K562 (cell line): Measurements from ENCODE around the gene GDAP1L1. TPM values are rescaled to one million over a fixed set of nuclear protein-coding genes. Genes with fewer than 3 reads are reported as not detected.

Source experiments
- ATAC-seq: fragments of 200-7000 bp; cut with Tn5 transposase; 3 replicates; pipeline ENCODE4 v1.9.1; 2020; ENCODE audit warnings: moderate library complexity
- BruUV-seq: library from RNA; stranded (reverse); fragments of 400-500 nt; replicated peaks from 2 replicates; lab custom pipeline; 2021; lab: Mats Ljungman, UMichigan
- CTCF ChIA-PET: fragments of 300-600 bp; formaldehyde crosslinking; extraction: SDS; loops from one replicate; lab custom pipeline; 2021; ENCODE audit warnings: low intra/inter-chr PET ratio; lab: Yijun Ruan, JAX
- POLR2A ChIA-PET: fragments of 300-600, 350-650 bp; sonication (Branson Sonifier 250); formaldehyde crosslinking; extraction: SDS; loops from one replicate; lab custom pipeline; 2021; ENCODE audit warnings: antibody characterized with exemption, inconsistent platforms; lab: Yijun Ruan, JAX
- DNase-seq, 4 experiments: peaks; one replicate each; pipeline versions ENCODE4 v3.0.0 to v3.0.0-alpha.2; 2011 to 2018; ENCODE audit warnings: low spot score in 3 of 4, mixed read lengths in 3 of 4; ENCODE audit errors: extremely low read depth in 1 of 4
- FAIRE-seq: peaks from 2 replicates; lab custom pipeline; 2011; peaks lifted over from hg19 to GRCh38; lab: Jason Lieb, UNC
- H2AFZ ChIP-seq: 2 replicates; pipeline ENCODE4 v1.6.0; 2011; ENCODE audit warnings: low read depth, low read length, control low read depth, inconsistent platforms
- H3K27ac ChIP-seq: fragments of 200-600 bp; 3 replicates; pipeline ENCODE4 v1.8.0; 2011; ENCODE audit warnings: low read depth, mild to moderate bottlenecking, control low read depth, inconsistent platforms, low read length, moderate library complexity, mixed read lengths; ENCODE audit errors: extremely low read depth
- H3K27me3 ChIP-seq, 2 experiments: fragments of 300-600 bp in 1 of 2; 2 replicates in 1 of 2; 3 replicates in 1 of 2; pipeline versions ENCODE4 v1.6.0 to v1.8.0; 2011; ENCODE audit warnings: inconsistent platforms in 2 of 2, low read length in 2 of 2, mild to moderate bottlenecking in 1 of 2, mixed read lengths in 1 of 2, moderate library complexity in 1 of 2; ENCODE audit not compliant: control insufficient read depth in 2 of 2, insufficient read depth in 2 of 2
- H3K36me3 ChIP-seq: fragments of 300-600 bp; 3 replicates; pipeline ENCODE4 v1.8.0; 2011; ENCODE audit warnings: mild to moderate bottlenecking, low read length, inconsistent platforms; ENCODE audit not compliant: control insufficient read depth, insufficient read depth
- H3K4me1 ChIP-seq, 2 experiments: fragments of 200-600 bp in 1 of 2; replicated peaks in 1 of 2; 2 replicates in 1 of 2; 3 replicates in 1 of 2; pipeline versions ENCODE4 v1.5.1 to v1.8.0; 2011; ENCODE audit warnings: inconsistent platforms in 2 of 2, low read length in 2 of 2, mild to moderate bottlenecking in 1 of 2, mixed read lengths in 1 of 2, moderate library complexity in 1 of 2; ENCODE audit not compliant: control insufficient read depth in 2 of 2, insufficient read depth in 2 of 2
- H3K4me2 ChIP-seq: 2 replicates; pipeline ENCODE4 v1.6.1; 2011; ENCODE audit warnings: low read length, control low read depth, inconsistent platforms, mixed read lengths; ENCODE audit not compliant: insufficient read depth
- H3K4me3 ChIP-seq: fragments of 200-600 bp; sonication (generic), shearing (Covaris generic); 2 replicates; pipeline ENCODE4 v1.5.1; 2016; ENCODE audit warnings: control low read depth, inconsistent platforms
- H3K79me2 ChIP-seq: fragments of 200-600 bp; 3 replicates; pipeline ENCODE4 v1.8.0; 2011; ENCODE audit warnings: low read length, inconsistent platforms; ENCODE audit not compliant: control insufficient read depth, insufficient read depth
- H3K9ac ChIP-seq, 2 experiments: 2 replicates each; pipeline versions ENCODE4 v1.6.0 to v1.6.1; 2011; ENCODE audit warnings: low read depth in 2 of 2, low read length in 2 of 2, control low read depth in 1 of 2, inconsistent platforms in 1 of 2, mild to moderate bottlenecking in 1 of 2, mixed read lengths in 1 of 2; ENCODE audit not compliant: insufficient read depth in 1 of 2
- H3K9me1 ChIP-seq: one replicate; pipeline ENCODE4 v1.6.0; 2011; ENCODE audit warnings: inconsistent platforms, mild to moderate bottlenecking, low read length, moderate library complexity; ENCODE audit not compliant: control insufficient read depth, insufficient read depth
- H3K9me3 ChIP-seq: replicated peaks from 2 replicates; pipeline ENCODE4 v1.5.1; 2011; ENCODE audit warnings: low read depth, low read length, inconsistent platforms; ENCODE audit not compliant: control insufficient read depth, insufficient read depth
- H4K20me1 ChIP-seq: replicated peaks from 2 replicates; pipeline ENCODE4 v1.6.1; 2011; ENCODE audit warnings: low read length, inconsistent platforms, mixed read lengths; ENCODE audit not compliant: control insufficient read depth, insufficient read depth
- ARID1B ChIP-seq: fragments of 450-650 bp; IDR thresholded peaks from 2 replicates; pipeline ENCODE4 v1.6.1; 2016; ENCODE audit warnings: antibody characterized with exemption, mild to moderate bottlenecking, inconsistent platforms
- CHD4 ChIP-seq: fragments of 200-600 bp; sonication (generic); IDR thresholded peaks from 3 replicates; pipeline ENCODE4 v1.6.1; 2012; ENCODE audit warnings: low read depth, mild to moderate bottlenecking, mixed read lengths, low read length, inconsistent platforms; ENCODE audit not compliant: insufficient read depth, insufficient replicate concordance, poor library complexity, severe bottlenecking
- CREB3L1 ChIP-seq: fragments of 450-650 bp; IDR thresholded peaks from 2 replicates; pipeline ENCODE4 v1.6.1; 2014; ENCODE audit warnings: low read depth, mild to moderate bottlenecking, moderate library complexity, borderline replicate concordance
- CREM ChIP-seq: IDR thresholded peaks from 2 replicates; pipeline ENCODE4 v1.6.1; 2014; ENCODE audit warnings: antibody characterized with exemption, low read depth
- FOSL1 ChIP-seq: fragments of 200-800 bp; sonication (Bioruptor generic); conservative IDR thresholded peaks from 2 replicates; pipeline ENCODE4 v1.6.1; 2016; ENCODE audit warnings: missing genetic modification characterization, missing compliant biosample characterization
- HBP1 ChIP-seq: fragments of 450-650 bp; formaldehyde crosslinking; IDR thresholded peaks from 2 replicates; pipeline ENCODE4 v1.4.0; 2022; ENCODE audit warnings: missing genetic modification characterization
- MEIS2 ChIP-seq: fragments of 450-650 bp; IDR thresholded peaks from 2 replicates; pipeline ENCODE4 v1.6.1; 2014; ENCODE audit warnings: mild to moderate bottlenecking; ENCODE audit not compliant: partially characterized antibody
- MTA3 ChIP-seq: fragments of 450-650 bp; formaldehyde crosslinking; IDR thresholded peaks from 2 replicates; pipeline ENCODE4 v1.6.1; 2017; ENCODE audit warnings: mild to moderate bottlenecking, borderline replicate concordance
- NR0B1 ChIP-seq: fragments of 450-650 bp; IDR thresholded peaks from one replicate; pipeline ENCODE4 v1.6.1; 2018; ENCODE audit warnings: mild to moderate bottlenecking, moderate library complexity; ENCODE audit not compliant: partially characterized antibody
- PPARD ChIP-seq: fragments of 250-450 bp; sonication (Bioruptor Pico); IDR thresholded peaks from 2 replicates; pipeline ENCODE4 v1.8.0; 2022; ENCODE audit warnings: inconsistent platforms, mild to moderate bottlenecking, moderate library complexity
- RCOR1 ChIP-seq, 2 experiments: IDR thresholded peaks; 2 replicates each; pipeline ENCODE4 v1.6.1; 2012; ENCODE audit warnings: low read depth in 2 of 2, low read length in 2 of 2, borderline replicate concordance in 1 of 2, improper control_type of control experiment in 1 of 2
- SRSF1 ChIP-seq: fragments of 200-400 bp; formaldehyde crosslinking; IDR thresholded peaks from 2 replicates; pipeline ENCODE4 v1.6.1; 2017; ENCODE audit warnings: mild to moderate bottlenecking, low read depth, low read length, moderate library complexity
- ZNF668 ChIP-seq: fragments of 250-450 bp; sonication (Bioruptor Pico); IDR thresholded peaks from 2 replicates; pipeline ENCODE4 v1.8.0; 2022; ENCODE audit warnings: mild to moderate bottlenecking, inconsistent platforms
- WGBS: fragments of 100-300 bp; shearing (Covaris generic); methylation state at CpG from one replicate; pipeline ENCODE4 v1.1.6; 2016; ENCODE audit warnings: low coverage, mixed read lengths; ENCODE audit not compliant: insufficient coverage; ENCODE audit errors: missing lambda C conversion rate; 5-methylcytosine and 5-hydroxymethylcytosine counted together
- in situ Hi-C: fragments of 300-500 bp; cut with MboI; formaldehyde crosslinking; loops from 4 replicates; pipeline ENCODE4 v1.15.0; 2018; ENCODE audit warnings: inconsistent platforms, mixed read lengths
- intact Hi-C: fragments of 100-400 bp; cut with micrococcal nuclease; formaldehyde crosslinking; loops from 2 replicates; pipeline ENCODE4 v1.14.2; 2022
- polyA plus RNA-seq, 8 experiments: library from polyadenylated mRNA; depleted of rRNA in 4 of 8; stranded (reverse) in 5 of 8; unstranded in 3 of 8; fragments of >200 nt; fragmentation: Nextera tagmentation in 2 of 8; fragmentation: Illumina TruSeq in 1 of 8; extraction: Ambion mirVana in 2 of 8; extraction: Trizol in 1 of 8; gene quantifications; 2 replicates each; pipeline versions ENCODE4 v1.2.1 to v1.2.3, GENCODE V29; 2011 to 2014; ENCODE audit warnings: inconsistent platforms in 1 of 8, missing spikeins in 1 of 8
- total RNA-seq, 7 experiments: library from RNA; depleted of rRNA in 6 of 7; stranded (reverse); fragments of >200 nt in 6 of 7; fragmentation: Illumina TruSeq in 2 of 7; extraction: Trizol in 2 of 7; gene quantifications; 2 replicates each; pipeline versions ENCODE4 v1.2.1 to v1.2.3, GENCODE V29; 2011 to 2021; ENCODE audit warnings: low replicate concordance in 1 of 7
- TF ChIP-seq, protein P1 (sequence below): fragments of 450-650 bp; IDR thresholded peaks from 2 replicates; pipeline ENCODE4 v1.6.1; 2016

Gene GDAP1L1
- total and polyA plus RNA-seq, 9 of the 15 experiments (the other 6 are each of a cell fraction or from before 2014, with no cell fraction given): 0.06 to 0.40 (median 0.19) TPM; not detected in 5

DNA sequence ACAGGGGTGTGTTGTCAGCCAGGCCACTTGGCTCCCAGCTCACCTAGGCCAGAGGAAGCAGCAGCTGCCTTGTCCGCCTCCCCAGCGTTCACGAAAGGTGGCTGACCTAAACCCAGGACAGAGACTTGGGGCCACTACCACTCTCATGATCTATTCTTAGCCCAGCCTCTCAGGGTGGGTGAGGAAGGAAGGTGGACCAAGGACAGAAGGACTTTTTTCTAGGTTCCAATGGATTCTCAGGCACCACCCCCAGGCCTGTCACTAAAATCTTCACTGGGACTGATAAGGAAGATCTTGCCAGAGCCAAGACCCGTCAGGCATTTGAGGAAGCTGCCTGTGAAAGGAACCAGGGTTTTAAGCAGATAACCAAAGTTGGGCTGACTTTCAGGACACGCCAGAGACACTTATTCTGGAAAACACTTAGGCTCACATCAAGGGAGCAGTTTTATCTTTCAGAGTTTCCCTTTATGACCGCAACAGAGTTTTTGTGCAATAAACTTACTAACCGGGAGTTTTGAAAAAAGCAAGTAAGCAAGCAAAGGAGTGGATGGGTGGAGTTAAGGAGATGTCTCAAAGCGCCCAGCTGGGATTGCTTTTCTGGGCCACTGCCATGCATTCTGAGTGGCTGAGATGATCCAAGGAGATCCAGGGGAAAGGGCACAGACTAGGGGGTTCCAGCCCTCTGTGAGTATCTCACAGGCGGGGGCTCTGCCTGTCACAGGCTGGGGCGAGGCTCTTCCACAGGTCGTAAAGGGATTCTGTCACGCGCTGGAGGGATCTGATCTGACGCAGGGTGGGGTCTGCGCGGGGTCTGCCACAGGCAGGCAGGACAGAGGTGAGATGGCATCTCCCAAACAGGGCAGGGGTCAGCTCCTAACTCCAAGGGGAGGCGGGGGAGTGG is 62.9 kb downstream of the GDAP1L1 start:
- peak overlapping the region; percentile 93 for H2AFZ ChIP-seq
- peak; percentile 56 to 68 (median 62) for DNase-seq
- BruUV-seq: no TSS peak
- no peak for TF ChIP-seq SRSF1
- TF ChIP-seq ARID1B: 0 out of 2 replicates have a peak, but pooled peaks have one; percentile 20
- TF ChIP-seq HBP1 (CRISPR knock-in tag): no peak
- TF ChIP-seq NR0B1: no peak
- TF ChIP-seq CREB3L1: no peak
- TF ChIP-seq ZNF668: no peak
- peak in 1 of 2 experiments; percentile 22; a peak in 1 of 4 replicates for TF ChIP-seq RCOR1 (IDR thresholded peaks at IDR 0.05; ENCODE audit: borderline replicate concordance in 1 of 2, low read depth in 2 of 2, low read length in 2 of 2)
- peak; percentile 61 for TF ChIP-seq MEIS2
- TF ChIP-seq CHD4: no peak
- TF ChIP-seq MTA3: no peak
- TF ChIP-seq, protein P1, sequence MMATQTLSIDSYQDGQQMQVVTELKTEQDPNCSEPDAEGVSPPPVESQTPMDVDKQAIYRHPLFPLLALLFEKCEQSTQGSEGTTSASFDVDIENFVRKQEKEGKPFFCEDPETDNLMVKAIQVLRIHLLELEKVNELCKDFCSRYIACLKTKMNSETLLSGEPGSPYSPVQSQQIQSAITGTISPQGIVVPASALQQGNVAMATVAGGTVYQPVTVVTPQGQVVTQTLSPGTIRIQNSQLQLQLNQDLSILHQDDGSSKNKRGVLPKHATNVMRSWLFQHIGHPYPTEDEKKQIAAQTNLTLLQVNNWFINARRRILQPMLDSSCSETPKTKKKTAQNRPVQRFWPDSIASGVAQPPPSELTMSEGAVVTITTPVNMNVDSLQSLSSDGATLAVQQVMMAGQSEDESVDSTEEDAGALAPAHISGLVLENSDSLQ: peak; percentile 86
- TF ChIP-seq FOSL1 (tag): no peak
- TF ChIP-seq CREM: peak; percentile 19; the same call in 1 of the 2 replicates
- TF ChIP-seq PPARD (CRISPR knock-in tag): no peak

More for the DNA sequence above, 62.9 kb downstream of the GDAP1L1 start:
- peaks cover 4% of the 10 kb centered on the region for H3K9me1 ChIP-seq
- ATAC-seq: peak; percentile 36
- peak overlapping the region; percentile 63 for H3K4me3 ChIP-seq
- in situ Hi-C loops: loop anchor here (5.0 kb wide), 1 partner anchor 93 kb away; no protein-coding TSS in a partner anchor
- H3K9me3 ChIP-seq: no peaks in the 10 kb centered on the region
- CTCF ChIA-PET: interaction anchor here (0.8 to 2.0 kb wide), 4 partner anchors 13 to 194 kb away, joined by 3 to 8 read pairs (median 5); no protein-coding TSS in a partner anchor
- POLR2A ChIA-PET: interaction anchor here (0.9 kb wide), 1 partner anchor 10 kb away, joined by 3 read pairs; no protein-coding TSS in a partner anchor
- H3K4me2 ChIP-seq: peak overlapping the region; percentile 92
- no peaks in the 10 kb centered on the region for H3K79me2 ChIP-seq
- H3K4me1 ChIP-seq: peaks cover 12 to 15% of the 10 kb centered on the region in 2 experiments
- FAIRE-seq: peak; percentile 90
- H3K27me3 ChIP-seq: no peaks in the 10 kb centered on the region
- no peaks in the 10 kb centered on the region for H3K36me3 ChIP-seq
- WGBS: 6% methylated on average over 17 of the region's 17 CpGs
- H3K27ac ChIP-seq: peak overlapping the region; percentile 20; the same call in 1 of the 3 replicates
- no peaks in the 10 kb centered on the region for H4K20me1 ChIP-seq
- H3K9ac ChIP-seq: peak overlapping the region; percentile 66 to 99
- intact Hi-C loops: loop anchor here (2.0 to 5.0 kb wide), 2 partner anchors 77 to 162 kb away; no protein-coding TSS in a partner anchor
